OCI-LY3 (cell line): ENCODE data around the gene DLGAP4.
"Not testable (repeated sequence)": the region's sequence is repeated elsewhere in the genome, so short reads cannot be mapped to it uniquely, and the experiment has no call there.

ENCODE experiments used
- H2AFZ ChIP-seq: fragments of 200-600, 300-600 bp; shearing (Covaris generic); 2 replicates; pipeline ENCODE4 v1.6.0; 2014; ENCODE audit warnings: antibody characterized with exemption, low read depth, low read length
- H3K27ac ChIP-seq: fragments of 200-600, 300-600 bp; sonication (generic); 2 replicates; pipeline ENCODE4 v1.5.1; 2014; ENCODE audit warnings: mild to moderate bottlenecking, low read length, moderate library complexity, mixed read lengths
- H3K27me3 ChIP-seq: fragments of 200-600, 300-600 bp; sonication (generic); 2 replicates; pipeline ENCODE4 v1.6.1; 2014; ENCODE audit warnings: low read depth, low read length, mixed read lengths
- H3K36me3 ChIP-seq: fragments of 200-600, 300-600 bp; sonication (generic); replicated peaks from 2 replicates; pipeline ENCODE3; 2014; ENCODE audit warnings: low read depth, low read length, mixed read lengths
- H3K4me1 ChIP-seq: fragments of 300-600, 200-600 bp; sonication (generic); 2 replicates; pipeline ENCODE4 v1.6.1; 2014; ENCODE audit warnings: low read length, mixed read lengths
- H3K4me2 ChIP-seq: fragments of 200-600, 300-600 bp; sonication (generic); 2 replicates; pipeline ENCODE4 v1.6.1; 2014; ENCODE audit warnings: low read length, mixed read lengths
- H3K4me3 ChIP-seq: fragments of 300-600, 200-600 bp; sonication (generic); 2 replicates; pipeline ENCODE4 v1.5.1; 2014; ENCODE audit warnings: antibody characterized with exemption, mild to moderate bottlenecking, low read length, moderate library complexity
- H3K79me2 ChIP-seq: fragments of 300-600, 200-600 bp; shearing (Covaris generic); 2 replicates; pipeline ENCODE4 v1.6.1; 2014; ENCODE audit warnings: mild to moderate bottlenecking, low read length, mixed read lengths
- H3K9ac ChIP-seq: fragments of 300-600, 200-600 bp; shearing (Covaris generic); 2 replicates; pipeline ENCODE4 v1.6.0; 2014; ENCODE audit warnings: mild to moderate bottlenecking, low read length, moderate library complexity
- H3K9me3 ChIP-seq: fragments of 200-600, 300-600 bp; shearing (Covaris generic); 2 replicates; pipeline ENCODE4 v1.6.1; 2014; ENCODE audit warnings: low read length, mixed read lengths; ENCODE audit not compliant: insufficient read depth
- H4K20me1 ChIP-seq: fragments of 200-600, 300-600 bp; sonication (generic); 2 replicates; pipeline ENCODE4 v1.6.1; 2016; ENCODE audit warnings: low read length, mixed read lengths; ENCODE audit not compliant: insufficient read depth
- CTCF ChIP-seq: fragments of 200-600, 300-600 bp; sonication (generic); IDR thresholded peaks from 2 replicates; pipeline ENCODE4 v1.5.1; 2014; ENCODE audit warnings: antibody characterized with exemption, low read length, low read depth
- EZH2phosphoT487 ChIP-seq: fragments of 200-600 bp; shearing (Covaris generic); IDR thresholded peaks from 2 replicates; pipeline ENCODE4 v1.6.1; 2018; ENCODE audit warnings: antibody characterized with exemption, mixed run types, low read depth

The DLGAP4 gene

GRCh38 chr20:36550790-36551299, 244.7 kb downstream of the DLGAP4 start:
- Histone ChIP-seq H3K27ac (no peak overlapping the region), H4K20me1 (0 out of 2 replicates have a peak, but pooled peaks cover 9% of the 10 kb centered on the region), H3K9ac (no peak overlapping the region), H2AFZ (no peak overlapping the region), H3K4me1 (peaks cover 10% of the 10 kb centered on the region; the same call in 1 of the 2 replicates), H3K36me3 (no peaks in the 10 kb centered on the region), H3K9me3 (no peaks in the 10 kb centered on the region), H3K4me2 (no peak overlapping the region), H3K79me2 (no peaks in the 10 kb centered on the region; the same call in 1 of the 2 replicates), H3K27me3 (no peaks in the 10 kb centered on the region), H3K4me3 (no peak overlapping the region)
- TF ChIP-seq CTCF = no peak
- TF ChIP-seq EZH2phosphoT487 = no peak

- H3K4me2 ChIP-seq = no peak overlapping the region
- no peak for TF ChIP-seq EZH2phosphoT487
- no peak for TF ChIP-seq CTCF
Measured at GRCh38 chr20:36555248-36555647, 249.1 kb downstream of the DLGAP4 start.

GRCh38 chr20:36562724-36563123, 256.6 kb downstream of the DLGAP4 start:
- no peaks in the 10 kb centered on the region for H3K79me2 ChIP-seq
- no peaks in the 10 kb centered on the region for H3K4me1 ChIP-seq
- H4K20me1 ChIP-seq = no peaks in the 10 kb centered on the region
- no peak overlapping the region for H3K4me3 ChIP-seq
- peaks cover 17% of the 10 kb centered on the region for H3K36me3 ChIP-seq
- H3K27ac ChIP-seq = no peak overlapping the region
- H2AFZ ChIP-seq = no peak overlapping the region
- TF ChIP-seq EZH2phosphoT487 = no peak
- no peak for TF ChIP-seq CTCF
- H3K27me3 ChIP-seq = no peaks in the 10 kb centered on the region
- no peak overlapping the region for H3K4me2 ChIP-seq
- H3K9ac ChIP-seq = no peak overlapping the region
- peaks cover 9% of the 10 kb centered on the region; the same call in 1 of the 2 replicates for H3K9me3 ChIP-seq

More at GRCh38 chr20:36555248-36555647, 249.1 kb downstream of the DLGAP4 start:
- no peaks in the 10 kb centered on the region for H3K36me3 ChIP-seq
- H3K79me2 ChIP-seq = no peaks in the 10 kb centered on the region
- no peak overlapping the region for H3K9ac ChIP-seq
- H3K9me3 ChIP-seq = no peaks in the 10 kb centered on the region
- H2AFZ ChIP-seq = no peak overlapping the region
- H3K4me3 ChIP-seq = no peak overlapping the region
- H3K4me1 ChIP-seq = peaks cover 8% of the 10 kb centered on the region
- no peaks in the 10 kb centered on the region for H4K20me1 ChIP-seq
- no peaks in the 10 kb centered on the region for H3K27me3 ChIP-seq
- H3K27ac ChIP-seq = no peak overlapping the region

- TF ChIP-seq EZH2phosphoT487 = no peak
- no peak for TF ChIP-seq CTCF
Measured at GRCh38 chr20:36563374-36563773, 257.2 kb downstream of the DLGAP4 start.

GRCh38 chr20:36564078-36564725, 258.1 kb downstream of the DLGAP4 start:
- not testable (repeated sequence) for H3K79me2 ChIP-seq, H2AFZ ChIP-seq, H3K27ac ChIP-seq, H3K9ac ChIP-seq, H3K4me2 ChIP-seq, H3K4me3 ChIP-seq, H3K27me3 ChIP-seq, H3K9me3 ChIP-seq, H4K20me1 ChIP-seq, H3K4me1 ChIP-seq
- H3K36me3 ChIP-seq = peaks cover 17% of the 10 kb centered on the region

More at GRCh38 chr20:36563374-36563773, 257.2 kb downstream of the DLGAP4 start:
- Histone ChIP-seq H3K9me3 (peaks cover 9% of the 10 kb centered on the region; the same call in 1 of the 2 replicates), H3K27ac (no peak overlapping the region), H2AFZ (no peak overlapping the region), H4K20me1 (no peaks in the 10 kb centered on the region), H3K4me1 (no peaks in the 10 kb centered on the region), H3K9ac (no peak overlapping the region), H3K4me2 (no peak overlapping the region), H3K36me3 (peaks cover 17% of the 10 kb centered on the region), H3K4me3 (no peak overlapping the region), H3K27me3 (no peaks in the 10 kb centered on the region), H3K79me2 (no peaks in the 10 kb centered on the region)

GRCh38 chr20:36564726-36565121, 258.6 kb downstream of the DLGAP4 start:
- not testable (repeated sequence) for H3K79me2 ChIP-seq, H3K4me1 ChIP-seq, H3K27ac ChIP-seq, H2AFZ ChIP-seq, H3K4me3 ChIP-seq, H3K9ac ChIP-seq, H4K20me1 ChIP-seq, H3K4me2 ChIP-seq, H3K27me3 ChIP-seq, H3K9me3 ChIP-seq
- H3K36me3 ChIP-seq = peaks cover 17% of the 10 kb centered on the region
